ENCODE measurements around the gene PTPRR.

DNA sequence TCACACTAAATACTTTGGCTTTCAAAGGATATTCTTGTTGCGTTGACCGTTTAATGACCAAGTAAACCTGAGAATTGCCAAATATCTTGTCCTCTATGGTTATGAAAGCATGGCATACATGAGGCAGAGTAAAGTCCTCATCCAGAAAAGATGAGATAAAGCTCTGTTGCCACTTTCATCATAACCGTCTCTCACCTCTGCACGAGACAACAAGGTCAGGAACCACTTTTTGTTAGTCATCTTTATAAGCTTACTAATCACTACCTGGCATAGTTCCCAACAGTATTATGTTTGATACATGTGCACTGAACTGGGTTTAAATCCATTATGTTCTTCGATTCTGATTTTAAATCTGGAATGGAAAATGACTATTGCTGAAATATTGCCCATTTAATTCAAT is 314.6 kb downstream of the PTPRR start:
- TF ChIP-seq, protein P1, sequence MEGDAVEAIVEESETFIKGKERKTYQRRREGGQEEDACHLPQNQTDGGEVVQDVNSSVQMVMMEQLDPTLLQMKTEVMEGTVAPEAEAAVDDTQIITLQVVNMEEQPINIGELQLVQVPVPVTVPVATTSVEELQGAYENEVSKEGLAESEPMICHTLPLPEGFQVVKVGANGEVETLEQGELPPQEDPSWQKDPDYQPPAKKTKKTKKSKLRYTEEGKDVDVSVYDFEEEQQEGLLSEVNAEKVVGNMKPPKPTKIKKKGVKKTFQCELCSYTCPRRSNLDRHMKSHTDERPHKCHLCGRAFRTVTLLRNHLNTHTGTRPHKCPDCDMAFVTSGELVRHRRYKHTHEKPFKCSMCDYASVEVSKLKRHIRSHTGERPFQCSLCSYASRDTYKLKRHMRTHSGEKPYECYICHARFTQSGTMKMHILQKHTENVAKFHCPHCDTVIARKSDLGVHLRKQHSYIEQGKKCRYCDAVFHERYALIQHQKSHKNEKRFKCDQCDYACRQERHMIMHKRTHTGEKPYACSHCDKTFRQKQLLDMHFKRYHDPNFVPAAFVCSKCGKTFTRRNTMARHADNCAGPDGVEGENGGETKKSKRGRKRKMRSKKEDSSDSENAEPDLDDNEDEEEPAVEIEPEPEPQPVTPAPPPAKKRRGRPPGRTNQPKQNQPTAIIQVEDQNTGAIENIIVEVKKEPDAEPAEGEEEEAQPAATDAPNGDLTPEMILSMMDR (IDR thresholded peaks at IDR 0.05; ENCODE audit: extremely low read depth in 1 of 2, insufficient read depth in 1 of 2, low read depth in 1 of 2, low read length in 2 of 2) = no peak
- TF ChIP-seq EZH2 (IDR thresholded peaks at IDR 0.05; ENCODE audit: borderline replicate concordance, low read depth, low read length, severe bottlenecking) (no peak), GATA2 (IDR thresholded peaks at IDR 0.05; ENCODE audit: insufficient read depth, insufficient read length, low read depth, low read length) (no peak), POLR2AphosphoS5 (IDR thresholded peaks at IDR 0.05; ENCODE audit: insufficient read depth, low read depth, low read length) (peak; percentile 41), POLR2A (IDR thresholded peaks at IDR 0.05; ENCODE audit: low read depth, low read length) (no peak), JUN (IDR thresholded peaks at IDR 0.05; ENCODE audit: borderline replicate concordance, insufficient read depth, insufficient read length, low read depth) (peak; percentile 48)
- TF ChIP-seq, protein P2, sequence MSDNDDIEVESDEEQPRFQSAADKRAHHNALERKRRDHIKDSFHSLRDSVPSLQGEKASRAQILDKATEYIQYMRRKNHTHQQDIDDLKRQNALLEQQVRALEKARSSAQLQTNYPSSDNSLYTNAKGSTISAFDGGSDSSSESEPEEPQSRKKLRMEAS (IDR thresholded peaks at IDR 0.05; ENCODE audit: insufficient read depth, insufficient read length) = no peak
